Measurements from ENCODE around the gene ZNF783. TPM values are rescaled to one million over a fixed set of nuclear protein-coding genes. Genes with fewer than 3 reads are reported as not detected.

Gene ZNF783
- total and polyA plus RNA-seq, 2 of the 8 experiments (the other 6 are each of a cell fraction or from before 2014, with no cell fraction given) = 7.3 to 8.2 TPM

GRCh38 chr7:149329766-149330334, 67.9 kb downstream of the ZNF783 start:
- no peak overlapping the region for H3K23ac ChIP-seq (ENCODE audit: insufficient read length)
- WGBS, 2 experiments (ENCODE audit: extremely low coverage in 1 of 2, insufficient coverage in 1 of 2, insufficient read length in 1 of 2, insufficient replicate concordance in 2 of 2, low coverage in 1 of 2, low lambda C conversion rate in 2 of 2, missing lambda C conversion rate in 1 of 2) = 91% methylated on average over 3 of the region's 3 CpGs; no CpG with 5 or more reads in 1 of the 2 experiments
- H4K8ac ChIP-seq (ENCODE audit: extremely low read depth, insufficient read depth, low read length) = no peak overlapping the region
- no peak overlapping the region for H2BK5ac ChIP-seq (ENCODE audit: low read depth, low read length)
- ChIA-PET CTCF (ENCODE audit: partially characterized antibody) (interaction anchor here (1.3 to 4.5 kb wide), 4 partner anchors 9 to 77 kb away, joined by 3 to 24 read pairs (median 7); no protein-coding TSS in a partner anchor), POLR2A (ENCODE audit: partially characterized antibody) (interaction anchor here (1.1 to 2.6 kb wide), 2 partner anchors 8 kb away, joined by 4 to 7 read pairs; no protein-coding TSS in a partner anchor)
- H2BK20ac ChIP-seq (ENCODE audit: low read length) = no peak overlapping the region
- no peak overlapping the region for H2AK5ac ChIP-seq (ENCODE audit: low read depth, low read length)
- no peak overlapping the region for H3K27ac ChIP-seq (ENCODE audit: low read depth, low read length)
- H3K56ac ChIP-seq (replicated peaks; ENCODE audit: insufficient read length, low read depth, low read length) = no peak overlapping the region
- no peak overlapping the region for H2BK120ac ChIP-seq (replicated peaks; ENCODE audit: low read depth, low read length)
- H3K4me2 ChIP-seq (ENCODE audit: insufficient read depth in 1 of 2, low read depth in 2 of 2, low read length in 2 of 2) = no peak overlapping the region
- H3K79me1 ChIP-seq (ENCODE audit: low read depth, low read length) = no peaks in the 10 kb centered on the region
- H3K9me3 ChIP-seq (ENCODE audit: insufficient read depth in 2 of 2, low read depth in 1 of 2, low read length in 1 of 2) = peaks cover 3 to 5% of the 10 kb centered on the region in 2 experiments; a peak in 3 of 4 replicates
- no peaks in the 10 kb centered on the region for H3K36me3 ChIP-seq (ENCODE audit: control insufficient read depth in 2 of 4, insufficient read depth in 4 of 4, low read length in 3 of 4)
- H4K20me1 ChIP-seq (replicated peaks in 1 of 2; ENCODE audit: control insufficient read depth in 1 of 2, insufficient read depth in 2 of 2, low read length in 2 of 2) = no peaks in the 10 kb centered on the region
- H3K14ac ChIP-seq (ENCODE audit: insufficient read length) = no peak overlapping the region
- no peak overlapping the region for H2BK15ac ChIP-seq (ENCODE audit: low read length)
- TF ChIP-seq USF2 (IDR thresholded peaks at IDR 0.05; ENCODE audit: low read length) (no peak), NRF1 (IDR thresholded peaks at IDR 0.05; ENCODE audit: low read depth, low read length) (no peak)
- no peaks in the 10 kb centered on the region for H3K27me3 ChIP-seq (replicated peaks in 1 of 4; ENCODE audit: control insufficient read depth in 3 of 4, extremely low read depth in 1 of 4, insufficient read depth in 3 of 4, low read length in 3 of 4)
- no peaks in the 10 kb centered on the region for H3K23me2 ChIP-seq (ENCODE audit: low read depth, low read length)
- no peak overlapping the region for H3K18ac ChIP-seq (ENCODE audit: extremely low read depth, low read length)
- FAIRE-seq (no peak), DNase-seq (ENCODE audit: low read depth in 1 of 2, low spot score in 2 of 2) (no peak)
- H2AFZ ChIP-seq (ENCODE audit: low read length) = no peak overlapping the region
- H4K5ac ChIP-seq (ENCODE audit: insufficient read length, low read depth, low read length) = no peak overlapping the region
- no peaks in the 10 kb centered on the region for H3K4me1 ChIP-seq (replicated peaks in 1 of 4; ENCODE audit: control insufficient read depth in 3 of 4, insufficient read depth in 4 of 4, low read length in 3 of 4)
- no peak overlapping the region for H3K9ac ChIP-seq (replicated peaks in 1 of 4; ENCODE audit: extremely low read depth in 1 of 4, low read depth in 3 of 4, low read length in 3 of 4)
- no peak overlapping the region for H3K4me3 ChIP-seq (ENCODE audit: extremely low read depth in 1 of 4, insufficient read depth in 2 of 4, low read depth in 3 of 4, low read length in 4 of 4)
- no peaks in the 10 kb centered on the region for H3K79me2 ChIP-seq (ENCODE audit: control insufficient read depth in 1 of 2, insufficient read depth in 2 of 2, low read length in 2 of 2)
- H2BK12ac ChIP-seq (ENCODE audit: low read depth, low read length) = no peak overlapping the region
- no peak overlapping the region for H3K4ac ChIP-seq (replicated peaks; ENCODE audit: insufficient read length, low read depth, low read length)
- H4K91ac ChIP-seq (replicated peaks; ENCODE audit: insufficient read length, low read length) = no peak overlapping the region

All from H1 (cell line).